ENCODE measurements around the gene CEP170.
"Not testable (repeated sequence)": the region's sequence is repeated elsewhere in the genome, so short reads cannot be mapped to it uniquely, and the experiment has no call there.

GRCh38 chr1:243149120-243149519, 106.0 kb downstream of the CEP170 start:
- not testable (repeated sequence) for TF ChIP-seq POLR2AphosphoS5 (IDR thresholded peaks at IDR 0.05; ENCODE audit: borderline replicate concordance, low read depth, low read length); EZH2 (IDR thresholded peaks at IDR 0.05); FOXP2 (optimal IDR thresholded peaks at IDR 0.05; ENCODE audit: control extremely low read depth, extremely low read length, insufficient read depth)
